GM18498 (cell line): ENCODE measurements around the gene TM9SF3.
"Not testable (repeated sequence)": the region's sequence is repeated elsewhere in the genome, so short reads cannot be mapped to it uniquely, and the experiment has no call there.

ENCODE experiments used
- ATAC-seq: cut with Tn5 transposase; IDR thresholded peaks from one replicate; pipeline ENCODE4 v1.9.1; 2021; ENCODE audit warnings: mild to moderate bottlenecking, moderate library complexity; ENCODE audit not compliant: unreplicated experiment

The TM9SF3 gene

GRCh38 chr10:96600337-96600736, 13.5 kb upstream of the TM9SF3 start:
- ATAC-seq: no peak

DNA sequence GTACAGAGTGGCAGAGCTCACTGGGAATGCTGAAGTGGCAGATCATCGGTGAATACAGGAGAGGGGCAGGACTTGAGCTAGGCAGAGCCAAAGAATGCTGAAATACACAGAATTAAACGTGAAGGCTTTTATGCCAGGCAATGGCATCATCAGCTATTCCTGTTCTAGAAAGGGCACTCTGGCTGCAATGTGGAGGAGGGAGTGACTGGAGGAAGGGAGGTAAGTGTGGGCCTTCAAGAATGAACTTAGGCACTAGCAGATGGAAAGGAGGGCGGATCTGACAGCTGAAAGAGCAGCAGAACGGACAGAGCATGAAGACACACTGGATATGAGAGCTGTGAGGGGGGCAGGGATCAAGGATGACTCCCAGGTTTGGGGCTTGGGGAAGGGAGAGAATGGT, 12.0 kb upstream of the TM9SF3 start:
- no peak for ATAC-seq

GRCh38 chr10:96596422-96597407, 9.9 kb upstream of the TM9SF3 start:
- no peak for ATAC-seq

GRCh38 chr10:96595741-96596140, 8.9 kb upstream of the TM9SF3 start:
- ATAC-seq: no peak

- ATAC-seq: no peak
These were observed 5.1 kb upstream of the TM9SF3 start for GRCh38 chr10:96591946-96592345.

DNA sequence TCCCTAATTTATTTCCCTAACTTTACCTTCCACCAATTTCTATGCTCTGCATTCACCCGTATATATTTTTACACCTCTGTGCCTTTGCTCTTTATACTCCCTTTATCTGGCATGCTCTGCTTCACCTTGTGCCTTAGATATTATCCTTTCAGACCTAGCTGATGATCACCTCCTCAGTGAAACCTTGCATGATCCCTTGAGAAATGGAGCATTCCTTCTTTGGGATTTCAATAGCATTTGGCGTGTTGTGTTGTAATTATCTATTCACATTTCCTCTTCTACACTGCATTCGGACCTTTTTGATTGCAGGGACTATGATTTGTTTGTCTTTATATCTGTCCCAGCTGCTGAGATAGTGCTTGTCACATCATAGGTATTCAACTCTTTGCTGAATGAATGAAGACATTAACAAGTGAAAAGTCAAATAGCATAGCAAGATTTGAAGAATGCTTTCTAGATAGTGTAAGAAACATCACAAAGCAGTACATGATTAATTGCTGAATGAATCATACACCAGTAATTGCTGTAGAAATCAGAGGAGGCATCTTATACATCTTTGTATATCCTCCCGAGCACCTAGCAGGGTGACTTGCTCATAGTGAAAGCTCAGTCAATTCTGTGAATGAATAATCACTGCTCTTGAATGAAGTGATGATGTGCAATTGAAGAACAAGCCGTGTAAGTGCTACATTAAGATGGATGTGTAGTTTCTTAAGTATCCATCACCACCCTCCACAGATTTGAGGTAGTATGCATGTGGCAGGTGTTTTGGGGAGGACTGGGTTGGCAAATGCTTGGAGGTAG, 2.0 kb upstream of the TM9SF3 start:
- ATAC-seq: no peak

GRCh38 chr10:96588060-96588554, 1.3 kb upstream of the TM9SF3 start:
- ATAC-seq: no peak

DNA sequence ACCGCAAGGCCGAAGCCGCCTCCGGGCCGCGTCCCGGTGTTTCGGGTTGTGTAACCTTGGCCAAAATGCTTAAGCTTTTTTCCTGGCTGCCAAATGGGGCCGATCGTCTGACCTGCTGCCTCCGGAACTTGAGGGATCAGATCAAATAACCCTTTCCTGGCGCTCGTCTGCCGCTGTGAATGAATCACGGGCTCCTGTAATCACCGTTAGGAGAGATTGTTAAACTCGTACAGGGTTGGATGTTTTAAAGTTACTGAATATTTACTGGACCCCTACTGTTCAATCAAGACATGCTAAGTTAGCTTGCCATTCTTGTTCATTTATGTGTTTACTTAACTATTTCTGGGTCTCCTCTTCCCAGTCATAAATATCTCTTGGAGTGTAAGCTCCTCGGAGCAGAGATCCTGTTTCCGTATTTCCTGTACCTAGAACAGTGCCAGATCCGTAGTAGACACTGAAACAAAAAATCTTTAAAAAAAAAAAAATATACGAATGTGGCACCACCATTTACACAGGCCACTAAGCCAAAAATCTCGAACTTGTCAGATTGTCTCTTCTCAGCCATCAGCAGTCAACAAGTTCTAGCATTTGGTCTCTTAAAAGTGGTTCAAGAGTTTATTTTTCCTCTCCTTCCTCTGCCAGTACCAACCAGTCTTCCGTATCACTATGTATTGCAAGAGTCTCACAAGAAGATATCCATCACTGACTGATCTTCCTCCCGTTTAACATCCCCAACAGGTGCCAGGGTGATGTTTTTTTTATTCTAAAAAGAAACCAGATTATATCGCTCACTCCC, 650 bp upstream of the TM9SF3 start:
- no peak for ATAC-seq

GRCh38 chr10:96585736-96586418, 935 bp downstream of the TM9SF3 start:
- ATAC-seq: no peak

DNA sequence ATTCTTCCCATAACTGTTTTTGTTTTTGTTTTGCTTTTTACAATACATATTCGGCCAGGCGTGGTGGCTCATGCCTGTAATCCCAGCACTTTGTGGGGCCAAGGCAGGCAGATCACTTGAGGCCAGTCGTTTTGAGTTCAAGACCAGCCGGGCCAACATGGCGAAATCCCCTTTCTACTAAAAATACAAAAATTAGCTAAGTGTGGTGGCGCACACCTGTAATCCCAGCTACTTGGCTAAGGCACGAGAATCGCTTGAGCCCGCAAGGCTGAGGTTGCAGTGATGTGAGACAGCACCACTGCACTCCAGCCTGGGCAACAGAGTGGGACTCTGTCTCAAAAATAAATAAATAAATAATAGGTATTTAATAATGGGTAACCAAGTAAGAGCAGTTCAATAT, 2.3 kb downstream of the TM9SF3 start:
- no peak for ATAC-seq

- ATAC-seq: no peak
These were observed 2.8 kb downstream of the TM9SF3 start for GRCh38 chr10:96584035-96584434.

DNA sequence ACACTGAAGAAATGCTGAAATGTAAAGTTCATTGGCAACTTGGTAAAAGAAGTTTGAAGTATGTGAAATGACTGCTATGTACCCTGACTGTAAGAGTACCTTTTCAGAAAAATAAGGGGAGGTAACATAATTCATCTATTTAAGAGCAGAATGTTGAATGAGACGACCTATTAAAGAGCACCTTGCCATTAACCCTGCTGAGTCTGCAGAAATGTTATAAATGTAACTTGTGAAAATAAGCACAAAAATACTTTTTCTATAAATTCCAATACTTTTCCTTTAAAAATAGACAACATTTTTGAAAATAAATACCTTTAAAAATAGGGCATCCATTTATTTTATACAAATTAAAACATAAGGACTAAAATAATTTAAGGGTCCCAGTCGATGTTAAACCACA, 7.7 kb downstream of the TM9SF3 start:
- ATAC-seq: no peak

DNA sequence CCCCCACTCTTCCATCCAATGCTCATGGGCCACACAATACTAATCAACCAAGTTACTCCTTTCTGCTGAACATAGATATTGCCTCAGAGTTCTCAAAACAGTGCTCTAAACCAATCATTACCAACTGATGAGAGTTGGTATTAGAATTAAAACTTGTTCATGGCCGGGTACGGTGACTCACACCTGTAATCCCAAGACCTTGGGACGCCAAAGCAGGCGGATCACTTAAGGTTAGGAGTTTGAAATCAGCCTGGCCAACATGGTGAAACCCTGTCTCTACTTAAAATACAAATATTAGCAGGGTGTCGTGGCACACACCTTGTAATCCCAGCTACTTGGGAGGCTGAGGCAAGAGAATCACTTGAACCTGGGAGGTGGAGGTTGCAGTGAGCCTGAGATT, 8.2 kb downstream of the TM9SF3 start:
- ATAC-seq: no peak

DNA sequence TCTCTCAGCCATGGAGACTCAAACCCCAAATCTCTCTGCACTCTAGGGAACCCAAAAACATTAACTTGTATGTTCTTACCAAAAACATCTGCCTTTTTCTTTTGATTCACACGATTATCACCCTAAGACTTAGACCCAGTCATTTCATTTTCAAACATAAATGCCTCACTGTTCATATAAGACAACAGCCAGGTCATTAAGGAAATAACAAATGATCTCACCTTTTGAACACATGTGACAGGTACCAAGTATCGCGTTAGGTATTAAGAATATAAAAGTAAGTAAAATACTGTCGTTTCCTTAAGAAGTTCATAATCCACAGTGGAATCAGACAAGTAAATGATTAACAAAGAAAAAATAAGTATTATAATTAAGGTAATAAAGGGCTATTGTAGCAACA, 8.8 kb downstream of the TM9SF3 start:
- no peak for ATAC-seq

DNA sequence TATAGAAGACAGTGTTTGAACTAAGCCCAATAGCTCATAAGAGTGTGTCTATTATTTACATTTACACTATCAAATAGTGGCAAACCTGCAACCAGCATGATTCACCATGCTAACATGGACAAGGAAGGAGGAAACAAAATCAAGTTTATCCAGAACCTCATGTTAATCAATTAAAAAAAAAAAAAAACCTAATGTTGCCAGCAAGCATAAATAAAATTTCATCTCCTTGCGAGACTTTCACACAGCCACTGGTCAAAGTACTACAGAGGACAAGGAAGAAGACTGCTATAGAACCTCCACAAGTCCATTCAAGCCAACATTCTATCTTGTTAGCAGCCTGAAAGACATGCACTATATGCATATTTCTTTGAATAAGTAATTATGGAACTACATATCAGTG, 9.7 kb downstream of the TM9SF3 start:
- no peak for ATAC-seq

DNA sequence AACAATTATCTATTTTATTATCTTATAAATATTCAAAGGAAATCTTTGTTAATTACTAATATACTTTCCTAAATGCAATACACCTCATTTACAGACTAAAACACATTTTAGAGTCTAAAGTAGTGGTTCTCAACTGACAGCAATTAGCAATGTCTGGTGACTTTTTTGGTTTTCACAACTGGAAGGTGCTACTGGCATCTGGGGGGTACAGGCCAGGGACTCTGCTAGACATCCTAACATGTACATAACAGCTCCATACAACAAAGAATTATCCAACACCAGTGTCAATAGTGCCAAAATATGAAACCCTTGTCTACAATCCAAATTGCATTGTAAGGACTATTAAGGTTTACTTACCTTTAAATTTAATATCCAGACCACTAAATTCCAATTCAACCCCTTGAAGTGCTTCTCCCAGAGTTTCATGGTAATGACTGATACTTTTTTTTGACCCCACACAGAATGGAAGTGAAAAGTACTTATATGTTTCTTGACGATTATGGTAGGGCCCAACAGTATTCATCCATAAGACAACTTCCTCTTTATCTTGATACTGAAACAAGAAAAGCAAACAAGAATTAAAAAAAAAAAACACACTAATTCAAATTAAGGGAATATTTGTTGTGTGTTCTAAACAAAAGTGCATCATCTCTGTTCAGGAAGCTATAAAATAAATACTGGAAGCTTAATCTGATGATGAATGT, 10.4 kb downstream of the TM9SF3 start:
- no peak for ATAC-seq

DNA sequence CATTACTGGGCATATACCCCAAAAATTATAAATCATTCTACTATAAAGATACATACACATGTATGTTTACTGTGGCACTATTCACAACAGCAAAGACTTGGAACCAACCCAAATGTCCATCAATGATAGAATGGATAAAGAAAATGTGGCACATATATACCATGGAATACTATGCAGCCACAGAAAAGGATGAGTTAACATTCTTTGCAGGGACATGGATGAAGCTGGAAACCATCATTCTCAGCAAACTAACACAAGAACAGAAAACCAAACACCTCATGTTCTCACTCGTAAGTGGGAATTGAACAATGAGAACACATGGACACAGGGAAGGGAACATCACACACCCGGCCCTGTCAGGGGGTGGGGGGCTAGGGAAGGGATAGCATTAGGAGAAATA, 12.2 kb downstream of the TM9SF3 start:
- not testable (repeated sequence) for ATAC-seq

DNA sequence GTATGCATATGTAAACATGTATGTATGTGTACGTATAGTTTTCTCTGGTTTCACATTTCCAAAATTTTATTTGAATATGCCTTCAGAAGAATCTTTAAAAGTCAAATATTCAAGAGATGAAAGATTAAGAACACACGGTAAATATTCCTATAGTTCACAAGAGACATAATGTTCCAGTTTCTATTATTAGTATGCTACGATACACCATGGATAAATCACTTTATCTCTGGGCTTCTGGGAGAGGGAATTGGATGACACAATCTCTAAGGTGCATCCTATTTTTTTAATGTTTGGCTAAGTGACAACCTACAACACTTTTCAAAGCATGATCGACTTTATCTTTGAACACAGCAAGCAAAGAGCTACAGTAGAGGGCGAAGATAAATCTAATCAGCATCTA, 13.8 kb downstream of the TM9SF3 start:
- no peak for ATAC-seq
